Epidermal melanocyte (primary cell): ENCODE data around the gene CREM.

Experiments
- DNase-seq: peaks from one replicate; pipeline ENCODE4 v3.0.0; 2011; ENCODE audit warnings: low spot score; ENCODE audit not compliant: insufficient read length

Gene CREM

GRCh38 chr10:35218339-35218955, 91.8 kb downstream of the CREM start:
- DNase-seq, result peak; percentile 59

- no peak for DNase-seq
These were observed 92.6 kb downstream of the CREM start for GRCh38 chr10:35219292-35219691.

GRCh38 chr10:35219891-35220890, 93.5 kb downstream of the CREM start:
- DNase-seq, result no peak

GRCh38 chr10:35223016-35223415, 96.4 kb downstream of the CREM start:
- no peak for DNase-seq

- DNase-seq, result no peak
These were observed 97.5 kb downstream of the CREM start for GRCh38 chr10:35224045-35224740.

- no peak for DNase-seq
These were observed 98.6 kb downstream of the CREM start for GRCh38 chr10:35225204-35225603.

GRCh38 chr10:35226507-35226906, 99.9 kb downstream of the CREM start:
- no peak for DNase-seq

GRCh38 chr10:35228058-35228457, 101.4 kb downstream of the CREM start:
- no peak for DNase-seq

- no peak for DNase-seq
These were observed 105.0 kb downstream of the CREM start for GRCh38 chr10:35231646-35232045.

GRCh38 chr10:35232527-35232926, 105.9 kb downstream of the CREM start:
- no peak for DNase-seq

GRCh38 chr10:35234073-35234472, 107.4 kb downstream of the CREM start:
- DNase-seq, result no peak

- no peak for DNase-seq
These were observed 110.1 kb downstream of the CREM start for GRCh38 chr10:35236739-35237138.

GRCh38 chr10:35237766-35238512, 111.3 kb downstream of the CREM start:
- no peak for DNase-seq

GRCh38 chr10:35244549-35244948, 117.9 kb downstream of the CREM start:
- no peak for DNase-seq

GRCh38 chr10:35246770-35247343, 120.2 kb downstream of the CREM start:
- DNase-seq, result no peak

- no peak for DNase-seq
These were observed 124.9 kb downstream of the CREM start for GRCh38 chr10:35251373-35252100.

- no peak for DNase-seq
These were observed 130.7 kb downstream of the CREM start for GRCh38 chr10:35257057-35257983.

GRCh38 chr10:35259769-35260397, 133.2 kb downstream of the CREM start:
- no peak for DNase-seq

GRCh38 chr10:35262436-35262835, 135.8 kb downstream of the CREM start:
- DNase-seq, result no peak
